KMS-11 (cell line): ENCODE data around the gene PDZRN3.

Source experiments
- H2AFZ ChIP-seq: fragments of 200-600 bp; sonication (generic); 2 replicates; pipeline ENCODE4 v1.6.1; 2016; ENCODE audit warnings: antibody characterized with exemption, mixed run types, low read depth
- H3K27ac ChIP-seq: fragments of 200-600 bp; sonication (generic); 2 replicates; pipeline ENCODE4 v1.6.1; 2016; ENCODE audit warnings: mild to moderate bottlenecking, mixed run types
- H3K27me3 ChIP-seq: fragments of 200-600 bp; sonication (generic); 2 replicates; pipeline ENCODE4 v1.6.1; 2017; ENCODE audit warnings: mild to moderate bottlenecking, low read depth, mixed run types, moderate library complexity; ENCODE audit not compliant: insufficient read depth
- H3K36me3 ChIP-seq: fragments of 200-600 bp; sonication (generic); 2 replicates; pipeline ENCODE4 v1.6.1; 2017; ENCODE audit warnings: mild to moderate bottlenecking, mixed run types; ENCODE audit not compliant: insufficient read depth
- H3K4me1 ChIP-seq: fragments of 200-600 bp; sonication (generic); 2 replicates; pipeline ENCODE4 v1.6.1; 2016; ENCODE audit warnings: mild to moderate bottlenecking, low read depth, mixed run types; ENCODE audit not compliant: poor library complexity, severe bottlenecking
- H3K4me2 ChIP-seq: fragments of 200-600 bp; sonication (generic); 2 replicates; pipeline ENCODE4 v1.7.0; 2016; ENCODE audit warnings: mild to moderate bottlenecking, mixed run types
- H3K4me3 ChIP-seq: fragments of 200-600 bp; sonication (generic); IDR thresholded peaks from 2 replicates; pipeline ENCODE4 v1.6.1; 2017; ENCODE audit warnings: low read depth, low read length, mixed read lengths; ENCODE audit not compliant: insufficient read depth
- H3K79me2 ChIP-seq: fragments of 200-600 bp; sonication (generic); 2 replicates; pipeline ENCODE4 v1.6.1; 2016; ENCODE audit warnings: low read depth, mixed run types; ENCODE audit not compliant: insufficient read depth
- H3K9ac ChIP-seq: fragments of 200-600 bp; sonication (generic); 2 replicates; pipeline ENCODE4 v1.6.1; 2016; ENCODE audit warnings: mild to moderate bottlenecking, mixed run types
- H4K20me1 ChIP-seq: fragments of 200-600 bp; sonication (generic); 2 replicates; pipeline ENCODE4 v1.6.1; 2016; ENCODE audit warnings: mild to moderate bottlenecking, mixed run types; ENCODE audit not compliant: insufficient read depth
- CTCF ChIP-seq: fragments of 200-600 bp; sonication (generic); conservative IDR thresholded peaks from 2 replicates; pipeline ENCODE4 v1.6.1; 2017; ENCODE audit warnings: low read depth, mild to moderate bottlenecking, antibody characterized with exemption, low read length, moderate library complexity, mixed read lengths

PDZRN3 gene

GRCh38 chr3:73381551-73381950 is 243.2 kb downstream of the PDZRN3 start:
- H4K20me1 ChIP-seq, result no peaks in the 10 kb centered on the region
- no peak overlapping the region for H3K4me2 ChIP-seq
- H3K27ac ChIP-seq, result no peak overlapping the region
- H3K4me3 ChIP-seq, result no peak overlapping the region
- no peaks in the 10 kb centered on the region for H3K36me3 ChIP-seq
- TF ChIP-seq CTCF, result no peak
- H3K27me3 ChIP-seq, result no peaks in the 10 kb centered on the region
- H3K79me2 ChIP-seq, result no peaks in the 10 kb centered on the region
- no peaks in the 10 kb centered on the region for H3K4me1 ChIP-seq
- H3K9ac ChIP-seq, result no peak overlapping the region
- H2AFZ ChIP-seq, result no peak overlapping the region

GRCh38 chr3:73380735-73381532 is 243.8 kb downstream of the PDZRN3 start:
- no peak for TF ChIP-seq CTCF

GRCh38 chr3:73379465-73379864 is 245.3 kb downstream of the PDZRN3 start:
- no peaks in the 10 kb centered on the region for H3K79me2 ChIP-seq
- H4K20me1 ChIP-seq, result no peaks in the 10 kb centered on the region

More at GRCh38 chr3:73380735-73381532, 243.8 kb downstream of the PDZRN3 start:
- Histone ChIP-seq H4K20me1 (no peaks in the 10 kb centered on the region), H3K4me3 (no peak overlapping the region), H3K27ac (no peak overlapping the region), H2AFZ (no peak overlapping the region), H3K4me2 (no peak overlapping the region), H3K4me1 (no peaks in the 10 kb centered on the region), H3K79me2 (no peaks in the 10 kb centered on the region), H3K27me3 (no peaks in the 10 kb centered on the region), H3K36me3 (no peaks in the 10 kb centered on the region), H3K9ac (no peak overlapping the region)

GRCh38 chr3:73378207-73378606 is 246.5 kb downstream of the PDZRN3 start:
- Histone ChIP-seq H4K20me1 (no peaks in the 10 kb centered on the region), H3K27ac (no peak overlapping the region), H3K4me1 (no peaks in the 10 kb centered on the region), H3K4me2 (no peak overlapping the region), H3K9ac (no peak overlapping the region), H3K36me3 (no peaks in the 10 kb centered on the region), H3K27me3 (no peaks in the 10 kb centered on the region), H3K4me3 (no peak overlapping the region), H2AFZ (no peak overlapping the region), H3K79me2 (no peaks in the 10 kb centered on the region)
- TF ChIP-seq CTCF, result no peak

More at GRCh38 chr3:73379465-73379864, 245.3 kb downstream of the PDZRN3 start:
- no peak overlapping the region for H3K4me2 ChIP-seq
- no peak overlapping the region for H2AFZ ChIP-seq
- H3K4me1 ChIP-seq, result no peaks in the 10 kb centered on the region
- no peak overlapping the region for H3K27ac ChIP-seq
- no peaks in the 10 kb centered on the region for H3K27me3 ChIP-seq
- no peak for TF ChIP-seq CTCF
- no peak overlapping the region for H3K4me3 ChIP-seq
- no peak overlapping the region for H3K9ac ChIP-seq
- H3K36me3 ChIP-seq, result no peaks in the 10 kb centered on the region
